ENCODE measurements around the gene CHL1.

The CHL1 gene

GRCh38 chr3:217948-218347, 21.4 kb downstream of the CHL1 start:
- no peak for DNase-seq (ENCODE audit: low read depth in 4 of 4, low spot score in 1 of 4)

GRCh38 chr3:228442-229182, 32.0 kb downstream of the CHL1 start:
- DNase-seq (ENCODE audit: low read depth in 4 of 4, low spot score in 1 of 4), result no peak

- DNase-seq (ENCODE audit: low read depth in 4 of 4, low spot score in 1 of 4), result no peak
Observed at GRCh38 chr3:229183-229661, 32.7 kb downstream of the CHL1 start.

- DNase-seq (ENCODE audit: low read depth in 4 of 4, low spot score in 1 of 4), result no peak
Observed at GRCh38 chr3:236881-237280, 40.3 kb downstream of the CHL1 start.

GRCh38 chr3:242602-243355, 46.2 kb downstream of the CHL1 start:
- DNase-seq (ENCODE audit: low read depth in 4 of 4, low spot score in 1 of 4), result no peak

GRCh38 chr3:243356-243725, 46.8 kb downstream of the CHL1 start:
- no peak for DNase-seq (ENCODE audit: low read depth in 4 of 4, low spot score in 1 of 4)

GRCh38 chr3:244041-244440, 47.5 kb downstream of the CHL1 start:
- no peak for DNase-seq (ENCODE audit: low read depth in 4 of 4, low spot score in 1 of 4)

- no peak for DNase-seq (ENCODE audit: low read depth in 4 of 4, low spot score in 1 of 4)
Observed at GRCh38 chr3:247916-248315, 51.4 kb downstream of the CHL1 start.

- no peak for DNase-seq (ENCODE audit: low read depth in 4 of 4, low spot score in 1 of 4)
Observed at GRCh38 chr3:248864-249520, 52.4 kb downstream of the CHL1 start.

GRCh38 chr3:249587-250262, 53.2 kb downstream of the CHL1 start:
- DNase-seq (ENCODE audit: low read depth in 4 of 4, low spot score in 1 of 4), result no peak

GRCh38 chr3:256501-256900, 59.9 kb downstream of the CHL1 start:
- no peak for DNase-seq (ENCODE audit: low read depth in 4 of 4, low spot score in 1 of 4)

GRCh38 chr3:257826-258225, 61.3 kb downstream of the CHL1 start:
- no peak for DNase-seq (ENCODE audit: low read depth in 4 of 4, low spot score in 1 of 4)

GRCh38 chr3:260898-261297, 64.3 kb downstream of the CHL1 start:
- DNase-seq (ENCODE audit: low read depth in 4 of 4, low spot score in 1 of 4), result no peak

GRCh38 chr3:263393-263792, 66.8 kb downstream of the CHL1 start:
- no peak for DNase-seq (ENCODE audit: low read depth in 4 of 4, low spot score in 1 of 4)

- no peak for DNase-seq (ENCODE audit: low read depth in 4 of 4, low spot score in 1 of 4)
Observed at GRCh38 chr3:264394-265156, 68.0 kb downstream of the CHL1 start.

- no peak for DNase-seq (ENCODE audit: low read depth in 4 of 4, low spot score in 1 of 4)
Observed at GRCh38 chr3:267101-267500, 70.5 kb downstream of the CHL1 start.

- DNase-seq (ENCODE audit: low read depth in 4 of 4, low spot score in 1 of 4), result no peak
Observed at GRCh38 chr3:270688-271087, 74.1 kb downstream of the CHL1 start.

- no peak for DNase-seq (ENCODE audit: low read depth in 4 of 4, low spot score in 1 of 4)
Observed at GRCh38 chr3:274927-275326, 78.4 kb downstream of the CHL1 start.

GRCh38 chr3:277873-278272, 81.3 kb downstream of the CHL1 start:
- DNase-seq (ENCODE audit: low read depth in 4 of 4, low spot score in 1 of 4), result no peak

- no peak for DNase-seq (ENCODE audit: low read depth in 4 of 4, low spot score in 1 of 4)
Observed at GRCh38 chr3:278300-279064, 81.9 kb downstream of the CHL1 start.

Data from stimulated activated CD4-positive, alpha-beta T cell treated with anti-CD3 and anti-CD28 coated beads, Interleukin-1b, Interleukin-23, amount 100 ng/mL, for 24 hours (primary cell).